Heart right ventricle (tissue), 16 donors: ENCODE results near the gene RGS12. TPM values are rescaled to one million over a fixed set of nuclear protein-coding genes. Genes with fewer than 3 reads are reported as not detected.

Experiments used
- ATAC-seq, 8 donors: fragments of 200-7000 bp; cut with Tn5 transposase; one replicate each; pipeline ENCODE4 v1.9.1; 2020; ENCODE audit warnings: mild to moderate bottlenecking in 8 of 8, moderate library complexity in 8 of 8, moderate number of reproducible peaks in 1 of 8
- DNase-seq, 2 donors: peaks; one replicate each; pipeline ENCODE4 v3.0.0-alpha.2; 2020
- H3K27ac ChIP-seq, 10 donors: fragments of 200-600 bp; sonication (generic) in 2 of 10; one replicate each; pipeline versions ENCODE4 v1.5.0 to v1.8.0; 2020 to 2022; ENCODE audit warnings: mild to moderate bottlenecking in 3 of 10
- H3K27me3 ChIP-seq, 7 donors: fragments of 200-600 bp; one replicate each; pipeline ENCODE4 v1.8.0; 2021 to 2022; ENCODE audit warnings: mild to moderate bottlenecking in 2 of 7
- H3K36me3 ChIP-seq, 9 donors: fragments of 200-600 bp; sonication (generic) in 1 of 9; one replicate each; pipeline versions ENCODE4 v1.5.0 to v1.8.0; 2020 to 2022; ENCODE audit warnings: mild to moderate bottlenecking in 2 of 9
- H3K4me1 ChIP-seq, 9 donors: fragments of 200-600 bp; sonication (generic) in 1 of 9; one replicate each; pipeline versions ENCODE4 v1.5.0 to v1.8.0; 2020 to 2022; ENCODE audit warnings: mild to moderate bottlenecking in 4 of 9
- H3K4me3 ChIP-seq, 10 donors: fragments of 200-600 bp; sonication (generic) in 2 of 10; one replicate each; pipeline versions ENCODE4 v1.5.0 to v1.8.0; 2020 to 2022; ENCODE audit warnings: mild to moderate bottlenecking in 7 of 10, moderate library complexity in 2 of 10
- H3K9me3 ChIP-seq, 11 donors: fragments of 200-600 bp in 10 of 11; sonication (generic) in 2 of 11; one replicate each; pipeline versions ENCODE4 v1.5.0 to v1.8.0; 2013 to 2022; ENCODE audit warnings: mild to moderate bottlenecking in 2 of 11, control low read depth in 1 of 11, moderate library complexity in 1 of 11
- WGBS, 2 donors: extraction: QIAGEN DNeasy Blood & Tissue Kit; methylation state at CpG; one replicate each; pipeline ENCODE4 v1.1.7; 2013; ENCODE audit warnings: inconsistent platforms in 1 of 2; 5-methylcytosine and 5-hydroxymethylcytosine counted together
- intact Hi-C, 10 donors: fragments of 100-400 bp; cut with DNase I; formaldehyde crosslinking; loops; one replicate each; pipeline versions ENCODE4 v1.11.1 to v1.14.2; 2022
- polyA plus RNA-seq, 2 donors: library from polyadenylated mRNA; stranded (reverse); fragments of 200-250 nt; gene quantifications; one replicate each; pipeline ENCODE4 v1.2.3, GENCODE V29; 2013
- total RNA-seq, 10 donors: library from RNA; stranded (reverse); fragmentation: NEBNext Ultra II Directional in 3 of 10; extraction: Animal tissue kit (Norgen Biotek cat#: 25700) in 3 of 10; gene quantifications; one replicate each; pipeline versions ENCODE4 v1.2.1 to v1.2.4, GENCODE V29; 2021 to 2023
- TF ChIP-seq, protein P1 (sequence below), 9 donors: fragments of 200-600 bp; sonication (generic) in 2 of 9; IDR thresholded peaks; one replicate each; pipeline versions ENCODE4 v1.5.0 to v1.8.0; 2021 to 2022; ENCODE audit warnings: antibody characterized with exemption in 9 of 9, mild to moderate bottlenecking in 5 of 9, moderate library complexity in 1 of 9
- donor health status: Arrhythmogenic right ventricular cardiomyopathy.
- donor health status: ischemic (EF 13 %, LVEDD 7.1; RV severe dilation, severe dysfunction).
- donor health status: healthy with polysubstance abuse.
- donor health status: DM: no; HTN: yes; CAD: no.
- donor health status: DM: no; HTN: no; CAD: no.
- donor health status: ischemic (EF 25% LVEDD 6.9; RV normal size, moderate dysfunction).
- donor health status: ischemic (EF 25% LVEDD 5.7; RV mildly dilated, moderate dysfunction).
- donor health status: healthy.
- donor health status: DM: yes; HTN: yes; CAD: no.
- donor health status: Ischemic cardiomyopathy.
- donor health status: ischemic (EF 35%, LVEDD 5.7; RV mildly dilated, moderate dysfunction).
- donor health status: nonischemic (EF 11% LVEDD 7.7; RV severe dilation, severe dysfunction).
- donor health status: DM: yes; HTN: yes; CAD: no.
- donor health status: PGD.
- donor health status: ischemic (EF 29% LVEDD 5.4; RV normal size, mild dysfunction).
- donor health status: nonischemic (EF 23%, LVEDD 6.1; RV moderate dilation, normal function).

RGS12 gene
- total and polyA plus RNA-seq, 12 donors, result 9.7 to 24.4 (median 13.1) TPM

DNA sequence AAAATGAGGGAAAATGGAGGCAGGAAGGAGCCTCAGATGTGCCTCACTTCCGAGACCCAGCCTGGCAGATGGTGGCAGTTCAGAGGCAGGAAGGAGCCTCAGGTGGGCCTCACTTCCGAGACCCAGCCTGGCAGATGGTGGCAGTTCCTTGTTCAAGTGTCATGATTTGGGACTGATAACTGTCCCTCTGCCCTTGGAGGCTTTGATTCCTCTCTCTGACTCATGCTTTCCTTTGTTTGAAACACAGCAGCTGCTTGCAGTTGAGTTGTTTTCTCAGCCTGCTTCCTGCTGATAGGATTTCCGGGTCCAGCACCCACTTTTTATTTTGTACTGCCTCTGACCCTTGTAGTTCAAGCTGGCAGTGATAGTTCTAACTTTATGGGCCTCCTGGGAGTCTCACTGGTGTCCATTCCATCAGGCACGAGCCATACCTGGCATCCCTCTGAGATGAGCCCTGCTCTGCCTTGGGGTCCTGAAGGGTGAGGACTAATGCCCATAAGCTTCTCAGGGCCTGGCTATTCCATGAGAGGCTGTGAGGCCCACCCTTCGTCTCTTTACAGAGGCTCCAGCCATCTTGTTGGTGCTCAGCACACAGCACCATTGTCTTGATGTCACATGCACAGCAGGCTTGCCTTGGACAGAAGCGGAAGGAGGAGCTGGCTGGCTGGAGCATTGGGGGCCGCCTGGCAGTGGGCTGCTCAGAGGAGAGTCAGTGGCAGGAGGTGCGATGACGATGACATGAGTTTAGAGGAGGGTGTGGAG is 13.0 kb downstream of the RGS12 start:
- peak overlapping the region in 5 of 10 donors; percentile 15 to 65 (median 43) for H3K27ac ChIP-seq
- TF ChIP-seq, protein P1, sequence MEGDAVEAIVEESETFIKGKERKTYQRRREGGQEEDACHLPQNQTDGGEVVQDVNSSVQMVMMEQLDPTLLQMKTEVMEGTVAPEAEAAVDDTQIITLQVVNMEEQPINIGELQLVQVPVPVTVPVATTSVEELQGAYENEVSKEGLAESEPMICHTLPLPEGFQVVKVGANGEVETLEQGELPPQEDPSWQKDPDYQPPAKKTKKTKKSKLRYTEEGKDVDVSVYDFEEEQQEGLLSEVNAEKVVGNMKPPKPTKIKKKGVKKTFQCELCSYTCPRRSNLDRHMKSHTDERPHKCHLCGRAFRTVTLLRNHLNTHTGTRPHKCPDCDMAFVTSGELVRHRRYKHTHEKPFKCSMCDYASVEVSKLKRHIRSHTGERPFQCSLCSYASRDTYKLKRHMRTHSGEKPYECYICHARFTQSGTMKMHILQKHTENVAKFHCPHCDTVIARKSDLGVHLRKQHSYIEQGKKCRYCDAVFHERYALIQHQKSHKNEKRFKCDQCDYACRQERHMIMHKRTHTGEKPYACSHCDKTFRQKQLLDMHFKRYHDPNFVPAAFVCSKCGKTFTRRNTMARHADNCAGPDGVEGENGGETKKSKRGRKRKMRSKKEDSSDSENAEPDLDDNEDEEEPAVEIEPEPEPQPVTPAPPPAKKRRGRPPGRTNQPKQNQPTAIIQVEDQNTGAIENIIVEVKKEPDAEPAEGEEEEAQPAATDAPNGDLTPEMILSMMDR (IDR thresholded peaks at IDR 0.05), result no peak

GRCh38 chr4:3306450-3306849 is 13.6 kb downstream of the RGS12 start:
- WGBS, 2 donors, result 68 to 78% methylated on average over 8 of the region's 8 CpGs
- Histone ChIP-seq H3K27ac (peak overlapping the region in 2 of 10 donors; percentile 43 to 65), H3K4me3 (no peak overlapping the region), H3K9me3 (no peaks in the 10 kb centered on the region), H3K27me3 (no peaks in the 10 kb centered on the region), H3K36me3 (no peaks in the 10 kb centered on the region), H3K4me1 (peaks cover 6 to 47% (median 36%) of the 10 kb centered on the region in 9 donors)
- ATAC-seq (no peak), DNase-seq (no peak)
- intact Hi-C loops, result no loop called here
- TF ChIP-seq, protein P1 (IDR thresholded peaks at IDR 0.05), result no peak

More for the DNA sequence above, 13.0 kb downstream of the RGS12 start:
- DNase-seq (no peak), ATAC-seq (peak in 5 of 8 donors; percentile 12 to 65 (median 55))
- no peaks in the 10 kb centered on the region for H3K9me3 ChIP-seq
- H3K4me3 ChIP-seq, result no peak overlapping the region
- peaks cover 8 to 52% (median 36%) of the 10 kb centered on the region in 9 donors for H3K4me1 ChIP-seq
- no peaks in the 10 kb centered on the region for H3K27me3 ChIP-seq
- intact Hi-C loops, result no loop called here
- no peaks in the 10 kb centered on the region for H3K36me3 ChIP-seq
- WGBS, 2 donors, result 55 to 65% methylated on average over 9 of the region's 9 CpGs

- ATAC-seq (no peak), DNase-seq (no peak)
- H3K4me1 ChIP-seq, result peaks cover 3 to 41% (median 32%) of the 10 kb centered on the region in 9 donors
- TF ChIP-seq, protein P1 (IDR thresholded peaks at IDR 0.05), result no peak
- H3K27me3 ChIP-seq, result no peaks in the 10 kb centered on the region
- intact Hi-C loops, result no loop called here
- no peak overlapping the region for H3K4me3 ChIP-seq
- H3K27ac ChIP-seq, result no peak overlapping the region
- 94 to 96% methylated on average over 20 of the region's 20 CpGs for WGBS, 2 donors
- H3K9me3 ChIP-seq, result no peaks in the 10 kb centered on the region
- H3K36me3 ChIP-seq, result no peaks in the 10 kb centered on the region
Observed at GRCh38 chr4:3307060-3307459, 14.2 kb downstream of the RGS12 start.

DNA sequence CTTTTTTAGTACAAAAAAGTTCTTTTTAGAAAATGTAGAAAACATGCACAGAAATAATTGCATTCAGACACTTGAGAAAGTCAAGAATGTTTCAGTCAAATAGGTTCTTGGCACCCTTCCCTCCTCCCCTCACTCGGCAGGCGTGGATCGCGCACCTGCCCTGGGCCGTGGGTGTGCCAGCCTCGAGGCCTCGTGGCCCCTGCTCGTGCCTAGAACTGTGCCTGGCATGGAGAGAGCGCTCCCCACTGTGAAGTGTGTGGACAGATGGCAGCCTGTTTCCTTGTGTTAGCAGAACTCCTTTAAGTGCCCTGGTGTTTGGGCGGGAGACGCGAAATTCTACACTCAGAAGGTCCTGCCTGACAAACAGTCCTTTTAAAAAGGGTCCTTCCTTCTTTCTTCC is 14.7 kb downstream of the RGS12 start:
- H3K4me1 ChIP-seq, result peaks cover 3 to 37% (median 27%) of the 10 kb centered on the region in 9 donors
- no peak for DNase-seq
- intact Hi-C loops, result no loop called here
- ATAC-seq, result no peak
- TF ChIP-seq, protein P1 (IDR thresholded peaks at IDR 0.05), result no peak
- H3K36me3 ChIP-seq, result no peaks in the 10 kb centered on the region
- no peaks in the 10 kb centered on the region for H3K9me3 ChIP-seq
- 93% methylated on average over 12 of the region's 12 CpGs for WGBS, 2 donors
- no peak overlapping the region for H3K27ac ChIP-seq
- no peak overlapping the region for H3K4me3 ChIP-seq
- no peaks in the 10 kb centered on the region for H3K27me3 ChIP-seq
